ENCODE results near the gene PCSK4. TPM values are rescaled to one million over a fixed set of nuclear protein-coding genes. Genes with fewer than 3 reads are reported as not detected.
A peak's percentile ranks its signal among the peaks of the same experiment; 100 is the strongest.

PCSK4 gene
- total RNA-seq, 1 experiment from 2014 or later = 3.9 TPM

- no peak for ATAC-seq
- no peaks in the 10 kb centered on the region for H3K9me2 ChIP-seq (replicated peaks; ENCODE audit: low read length)
- no peak overlapping the region for H3K4me2 ChIP-seq (ENCODE audit: low read length)
- H3K27ac ChIP-seq (ENCODE audit: low read length) = no peak overlapping the region
- H3K36me3 ChIP-seq (ENCODE audit: low read depth, low read length) = no peaks in the 10 kb centered on the region
- intact Hi-C loops (cut with micrococcal nuclease) = no loop called here
- H4K20me1 ChIP-seq (ENCODE audit: low read length) = no peaks in the 10 kb centered on the region
- no peaks in the 10 kb centered on the region for H3K9me3 ChIP-seq (ENCODE audit: low read length)
- 0 out of 2 replicates have a peak, but pooled peaks cover 3% of the 10 kb centered on the region for H3K4me1 ChIP-seq (ENCODE audit: insufficient read depth, low read length)
- H3K9ac ChIP-seq (ENCODE audit: low read length) = no peak overlapping the region
- H2AFZ ChIP-seq (ENCODE audit: low read length) = no peak overlapping the region
- H3K79me2 ChIP-seq (ENCODE audit: low read length) = peaks cover 3% of the 10 kb centered on the region; the same call in 1 of the 2 replicates
- CTCF ChIA-PET = no interaction called here
- no peak for TF ChIP-seq EZH2phosphoT487 (IDR thresholded peaks at IDR 0.05; ENCODE audit: borderline replicate concordance, low read length)
- no peak for TF ChIP-seq CTCF (conservative IDR thresholded peaks at IDR 0.05; ENCODE audit: low read depth, low read length)
- TF ChIP-seq EZH2 (IDR thresholded peaks at IDR 0.05; ENCODE audit: low read length, unreplicated experiment) = no peak
- no peak for DNase-seq
- POLR2A ChIA-PET (ENCODE audit: unreplicated experiment) = no interaction called here
- H3F3A ChIP-seq (ENCODE audit: low read length, unreplicated experiment) = no peaks in the 10 kb centered on the region
- H3K4me3 ChIP-seq (ENCODE audit: low read length) = no peak overlapping the region
- BruUV-seq (replicated peaks) = no TSS peak
- H3K27me3 ChIP-seq (ENCODE audit: low read length) = no peaks in the 10 kb centered on the region
Observed at GRCh38 chr19:1514295-1514661, 24.1 kb upstream of the PCSK4 start.

GRCh38 chr19:1513499-1514294 lies 23.5 kb upstream of the PCSK4 start:
- Histone ChIP-seq H3K9ac (ENCODE audit: low read length) (peak overlapping the region; percentile 10; the same call in 1 of the 2 replicates), H3K36me3 (ENCODE audit: low read depth, low read length) (no peaks in the 10 kb centered on the region), H3K79me2 (ENCODE audit: low read length) (peaks cover 3% of the 10 kb centered on the region; the same call in 1 of the 2 replicates), H3K9me2 (replicated peaks; ENCODE audit: low read length) (no peaks in the 10 kb centered on the region), H2AFZ (ENCODE audit: low read length) (peak overlapping the region; percentile 30; the same call in 1 of the 2 replicates), H3K4me3 (ENCODE audit: low read length) (peak overlapping the region; percentile 70), H4K20me1 (ENCODE audit: low read length) (no peaks in the 10 kb centered on the region), H3F3A (ENCODE audit: low read length, unreplicated experiment) (no peaks in the 10 kb centered on the region), H3K9me3 (ENCODE audit: low read length) (no peaks in the 10 kb centered on the region), H3K27me3 (ENCODE audit: low read length) (no peaks in the 10 kb centered on the region), H3K4me2 (ENCODE audit: low read length) (peak overlapping the region; percentile 80), H3K27ac (ENCODE audit: low read length) (no peak overlapping the region), H3K4me1 (ENCODE audit: insufficient read depth, low read length) (0 out of 2 replicates have a peak, but pooled peaks cover 3% of the 10 kb centered on the region)
- peak; percentile 62 for DNase-seq
- ChIA-PET POLR2A (ENCODE audit: unreplicated experiment) (no interaction called here), CTCF (interaction anchor here (0.6 kb wide), 1 partner anchor 432 kb away, joined by 3 read pairs; no protein-coding TSS in a partner anchor)
- peak; percentile 68 for ATAC-seq
- BruUV-seq (replicated peaks) = no TSS peak
- intact Hi-C loops (cut with micrococcal nuclease) = no loop called here
- TF ChIP-seq EZH2 (IDR thresholded peaks at IDR 0.05; ENCODE audit: low read length, unreplicated experiment) (no peak), CTCF (conservative IDR thresholded peaks at IDR 0.05; ENCODE audit: low read depth, low read length) (peak; percentile 76), EZH2phosphoT487 (IDR thresholded peaks at IDR 0.05; ENCODE audit: borderline replicate concordance, low read length) (no peak)
